Coronary artery (tissue), 2 donors: ENCODE measurements around the gene LINC01488.

Source experiments
- DNase-seq: peaks from one replicate; pipeline ENCODE4 v3.0.0-alpha.2; 2017; ENCODE audit warnings: low spot score
- H3K27ac ChIP-seq, 2 donors: fragments of 200-600 bp; sonication (generic); one replicate each; pipeline ENCODE4 v1.5.1; 2016 to 2019
- H3K4me3 ChIP-seq: fragments of 200-600 bp; sonication (generic); 2 replicates; pipeline ENCODE4 v1.5.1; 2016; ENCODE audit warnings: mild to moderate bottlenecking, moderate library complexity
- TF ChIP-seq, protein P1 (sequence below): fragments of 200-600 bp; sonication (generic); IDR thresholded peaks from one replicate; pipeline ENCODE4 v1.5.1; 2019; ENCODE audit warnings: antibody characterized with exemption

Gene LINC01488

DNA sequence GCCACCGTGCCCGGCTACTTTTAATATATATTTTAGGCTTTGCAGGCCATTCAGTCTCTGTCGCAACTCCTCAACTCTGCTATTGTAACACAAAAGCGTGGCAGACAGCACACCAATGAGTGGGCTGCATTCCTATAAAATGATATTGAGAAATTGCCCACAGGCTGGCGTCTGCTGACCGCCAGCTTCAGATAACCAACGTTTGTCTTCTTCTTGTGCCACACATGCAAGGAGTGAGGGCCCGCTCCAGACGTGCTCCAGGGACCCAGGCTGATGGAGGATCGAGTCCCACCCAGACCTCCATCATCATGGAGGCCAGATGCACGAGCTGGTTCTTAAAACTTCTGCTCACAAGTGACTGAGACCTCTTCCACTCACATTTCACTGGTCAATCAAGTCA, 35.4 kb upstream of the LINC01488 start:
- no peak for DNase-seq
- TF ChIP-seq, protein P1, sequence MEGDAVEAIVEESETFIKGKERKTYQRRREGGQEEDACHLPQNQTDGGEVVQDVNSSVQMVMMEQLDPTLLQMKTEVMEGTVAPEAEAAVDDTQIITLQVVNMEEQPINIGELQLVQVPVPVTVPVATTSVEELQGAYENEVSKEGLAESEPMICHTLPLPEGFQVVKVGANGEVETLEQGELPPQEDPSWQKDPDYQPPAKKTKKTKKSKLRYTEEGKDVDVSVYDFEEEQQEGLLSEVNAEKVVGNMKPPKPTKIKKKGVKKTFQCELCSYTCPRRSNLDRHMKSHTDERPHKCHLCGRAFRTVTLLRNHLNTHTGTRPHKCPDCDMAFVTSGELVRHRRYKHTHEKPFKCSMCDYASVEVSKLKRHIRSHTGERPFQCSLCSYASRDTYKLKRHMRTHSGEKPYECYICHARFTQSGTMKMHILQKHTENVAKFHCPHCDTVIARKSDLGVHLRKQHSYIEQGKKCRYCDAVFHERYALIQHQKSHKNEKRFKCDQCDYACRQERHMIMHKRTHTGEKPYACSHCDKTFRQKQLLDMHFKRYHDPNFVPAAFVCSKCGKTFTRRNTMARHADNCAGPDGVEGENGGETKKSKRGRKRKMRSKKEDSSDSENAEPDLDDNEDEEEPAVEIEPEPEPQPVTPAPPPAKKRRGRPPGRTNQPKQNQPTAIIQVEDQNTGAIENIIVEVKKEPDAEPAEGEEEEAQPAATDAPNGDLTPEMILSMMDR = no peak
- H3K4me3 ChIP-seq = no peak overlapping the region
- no peak overlapping the region for H3K27ac ChIP-seq

DNA sequence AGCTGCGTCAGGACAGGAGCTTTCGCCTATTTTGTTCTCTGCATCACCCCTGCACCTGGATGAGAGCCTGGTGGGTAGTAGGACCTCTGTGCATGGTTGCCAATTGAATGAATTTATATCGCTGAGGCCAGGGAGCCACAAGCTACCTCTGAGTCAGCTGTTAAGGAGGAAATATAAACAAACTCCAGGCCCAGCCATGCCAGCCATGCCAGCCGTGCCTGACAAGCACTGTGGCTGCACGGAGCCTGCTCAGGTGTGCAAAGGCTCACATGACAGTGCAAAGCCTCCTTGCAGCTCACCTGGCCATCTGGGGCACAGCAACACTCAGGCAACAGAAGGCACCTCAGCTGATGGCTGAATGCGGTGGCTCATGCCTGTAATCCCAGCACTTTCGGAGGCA, 33.7 kb upstream of the LINC01488 start:
- no peak overlapping the region for H3K4me3 ChIP-seq
- DNase-seq = no peak
- TF ChIP-seq, protein P1 = no peak
- no peak overlapping the region for H3K27ac ChIP-seq

GRCh38 chr11:69448471-69449284, 32.8 kb upstream of the LINC01488 start:
- DNase-seq = no peak
- Histone ChIP-seq H3K27ac (peak overlapping the region in 1 of 2 donors; percentile 72), H3K4me3 (no peak overlapping the region)

GRCh38 chr11:69449320-69450063, 32.0 kb upstream of the LINC01488 start:
- Histone ChIP-seq H3K27ac (peak overlapping the region in 1 of 2 donors; percentile 72), H3K4me3 (peak overlapping the region; percentile 48)
- TF ChIP-seq, protein P1 = no peak
- peak; percentile 87 for DNase-seq

More at GRCh38 chr11:69448471-69449284, 32.8 kb upstream of the LINC01488 start:
- TF ChIP-seq, protein P1 = no peak

DNA sequence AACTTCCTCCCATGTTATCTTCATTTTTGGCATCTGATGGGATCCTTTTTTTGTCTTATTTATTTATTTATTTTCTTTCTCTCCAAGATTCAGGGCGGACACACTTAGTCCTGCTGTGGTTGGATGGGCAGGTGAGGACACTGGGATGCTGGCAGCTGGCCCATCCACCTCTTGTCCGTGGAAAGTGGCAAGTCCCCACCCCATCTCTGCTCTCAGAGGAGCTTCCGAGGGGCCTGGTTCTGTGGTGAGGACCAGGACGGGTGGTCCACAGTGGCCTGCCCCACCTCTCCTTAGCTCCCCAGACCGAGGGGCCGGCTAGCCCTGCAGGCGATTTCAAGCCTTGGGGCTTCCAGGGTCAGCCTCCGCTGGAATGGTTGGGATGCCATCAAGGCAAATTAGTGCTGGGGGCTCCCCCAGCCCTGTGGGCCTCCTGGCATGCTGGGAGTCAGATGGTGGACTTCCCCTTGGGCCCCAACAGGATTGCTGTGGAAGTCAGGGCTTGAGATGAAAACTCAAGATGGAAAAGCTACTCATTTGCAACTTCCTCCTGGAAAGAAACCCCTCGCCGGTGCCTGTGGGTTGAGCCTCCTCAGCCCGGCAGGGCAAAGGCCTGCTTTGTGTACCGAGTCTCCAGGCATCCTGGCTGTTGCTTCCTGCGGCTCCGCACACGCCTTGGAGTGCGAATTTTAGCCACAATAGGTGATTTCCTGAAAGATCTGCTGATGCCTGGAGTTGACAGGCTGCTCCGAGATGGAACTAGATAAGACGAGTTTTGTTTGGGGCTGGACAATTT, 31.2 kb upstream of the LINC01488 start:
- DNase-seq = no peak
- Histone ChIP-seq H3K27ac (peak overlapping the region in 1 of 2 donors; percentile 72), H3K4me3 (peak overlapping the region; percentile 48)
- TF ChIP-seq, protein P1 = no peak

GRCh38 chr11:69450857-69451220, 30.6 kb upstream of the LINC01488 start:
- H3K27ac ChIP-seq = no peak overlapping the region
- H3K4me3 ChIP-seq = no peak overlapping the region
- TF ChIP-seq, protein P1 = no peak
- DNase-seq = no peak
